Measurements from ENCODE around the gene SLC2A13.

DNA sequence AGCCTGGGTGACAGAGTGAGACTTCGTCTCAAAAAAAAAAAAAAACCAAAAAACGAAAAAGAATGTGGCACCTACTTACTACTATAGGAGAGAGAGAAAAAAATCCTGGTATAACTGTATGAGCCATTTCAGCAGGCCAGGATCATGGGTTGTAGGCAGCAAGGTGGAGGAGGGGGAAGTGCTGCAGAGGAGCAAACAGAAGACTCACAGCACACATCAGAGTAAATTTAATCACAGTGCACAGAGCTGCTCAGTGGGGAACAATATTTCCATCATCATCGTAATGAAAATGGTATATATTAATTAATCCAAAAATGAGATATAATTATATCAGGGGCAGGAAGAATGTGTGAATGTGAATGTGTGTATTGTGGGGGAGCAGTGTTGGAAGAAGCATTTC lies 175.8 kb downstream of the SLC2A13 start:
- no peak for TF ChIP-seq ZNF274 (IDR thresholded peaks at IDR 0.05; ENCODE audit: insufficient read depth, insufficient read length)
- no peak for TF ChIP-seq KAT2A (conservative IDR thresholded peaks at IDR 0.05; ENCODE audit: control insufficient read depth, low read depth, low read length)
- no peak for TF ChIP-seq CBX5 (IDR thresholded peaks at IDR 0.05; ENCODE audit: low read depth)
- TF ChIP-seq RFX5 (IDR thresholded peaks at IDR 0.05; ENCODE audit: low read depth, low read length) = no peak
- TF ChIP-seq POLR2A (IDR thresholded peaks at IDR 0.05; ENCODE audit: low read depth, low read length) = no peak
- TF ChIP-seq, protein P1, sequence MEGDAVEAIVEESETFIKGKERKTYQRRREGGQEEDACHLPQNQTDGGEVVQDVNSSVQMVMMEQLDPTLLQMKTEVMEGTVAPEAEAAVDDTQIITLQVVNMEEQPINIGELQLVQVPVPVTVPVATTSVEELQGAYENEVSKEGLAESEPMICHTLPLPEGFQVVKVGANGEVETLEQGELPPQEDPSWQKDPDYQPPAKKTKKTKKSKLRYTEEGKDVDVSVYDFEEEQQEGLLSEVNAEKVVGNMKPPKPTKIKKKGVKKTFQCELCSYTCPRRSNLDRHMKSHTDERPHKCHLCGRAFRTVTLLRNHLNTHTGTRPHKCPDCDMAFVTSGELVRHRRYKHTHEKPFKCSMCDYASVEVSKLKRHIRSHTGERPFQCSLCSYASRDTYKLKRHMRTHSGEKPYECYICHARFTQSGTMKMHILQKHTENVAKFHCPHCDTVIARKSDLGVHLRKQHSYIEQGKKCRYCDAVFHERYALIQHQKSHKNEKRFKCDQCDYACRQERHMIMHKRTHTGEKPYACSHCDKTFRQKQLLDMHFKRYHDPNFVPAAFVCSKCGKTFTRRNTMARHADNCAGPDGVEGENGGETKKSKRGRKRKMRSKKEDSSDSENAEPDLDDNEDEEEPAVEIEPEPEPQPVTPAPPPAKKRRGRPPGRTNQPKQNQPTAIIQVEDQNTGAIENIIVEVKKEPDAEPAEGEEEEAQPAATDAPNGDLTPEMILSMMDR (IDR thresholded peaks at IDR 0.05 in 2 of 3, conservative IDR thresholded peaks at IDR 0.05 in 1 of 3; ENCODE audit: control insufficient read depth in 2 of 3, extremely low read depth in 1 of 3, insufficient read depth in 1 of 3, low read depth in 3 of 3, low read length in 3 of 3) = no peak
- no peak for TF ChIP-seq FOS (IDR thresholded peaks at IDR 0.05; ENCODE audit: borderline replicate concordance, extremely low read depth, insufficient read length)
- no peak for TF ChIP-seq FOXM1 (IDR thresholded peaks at IDR 0.05; ENCODE audit: low read depth, low read length)
- TF ChIP-seq GATAD2B (conservative IDR thresholded peaks at IDR 0.05; ENCODE audit: low read depth) = no peak
- TF ChIP-seq CBX3 (IDR thresholded peaks at IDR 0.05; ENCODE audit: borderline replicate concordance, low read depth) = no peak
- TF ChIP-seq EP300 (IDR thresholded peaks at IDR 0.05; ENCODE audit: borderline replicate concordance in 1 of 2, control insufficient read depth in 1 of 2, low read depth in 2 of 2, low read length in 2 of 2) = no peak
- no peak for TF ChIP-seq CHD2 (IDR thresholded peaks at IDR 0.05; ENCODE audit: borderline replicate concordance, low read depth, low read length)
- TF ChIP-seq NR2C2 (IDR thresholded peaks at IDR 0.05; ENCODE audit: borderline replicate concordance, control insufficient read depth, insufficient read length, low read depth) = no peak
- TF ChIP-seq LARP7 (IDR thresholded peaks at IDR 0.05) = no peak

Data from GM12878 (cell line).